H1 (cell line): ENCODE data around the gene ANO9. TPM values are rescaled to one million over a fixed set of nuclear protein-coding genes. Genes with fewer than 3 reads are reported as not detected.
A peak's percentile ranks its signal among the peaks of the same experiment; 100 is the strongest.

Source experiments
- CHD2 ChIP-seq: IDR thresholded peaks from 2 replicates; pipeline ENCODE4 v1.6.1; 2012; ENCODE audit warnings: low read length, improper control_type of control experiment
- E2F6 ChIP-seq: IDR thresholded peaks from 2 replicates; pipeline ENCODE4 v1.6.1; 2012; ENCODE audit warnings: inconsistent platforms
- POLR2A ChIP-seq, 2 experiments: IDR thresholded peaks; 1 replicate in 1 of 2; 2 replicates in 1 of 2; pipeline ENCODE4 v1.6.1; 2011; ENCODE audit warnings: low read depth in 2 of 2, low read length in 2 of 2, mild to moderate bottlenecking in 2 of 2; ENCODE audit errors: control extremely low read depth in 1 of 2
- RAD21 ChIP-seq, 2 experiments: IDR thresholded peaks in 1 of 2; conservative IDR thresholded peaks in 1 of 2; 2 replicates each; pipeline ENCODE4 v1.6.1; 2011; ENCODE audit warnings: low read depth in 2 of 2, low read length in 2 of 2, improper control_type of control experiment in 1 of 2, inconsistent platforms in 1 of 2, mild to moderate bottlenecking in 1 of 2, moderate library complexity in 1 of 2
- RFX5 ChIP-seq: IDR thresholded peaks from 2 replicates; pipeline ENCODE4 v1.6.1; 2011; ENCODE audit warnings: low read depth, low read length, improper control_type of control experiment, borderline replicate concordance
- RNF2 ChIP-seq: fragments of 200-900, 300-1000 bp; sonication (generic); IDR thresholded peaks from 2 replicates; pipeline ENCODE4 v1.7.1; 2016; ENCODE audit warnings: borderline replicate concordance, low read depth, mild to moderate bottlenecking, antibody characterized with exemption, low read length; ENCODE audit not compliant: poor library complexity, severe bottlenecking; ENCODE audit errors: missing control alignments
- SIN3A ChIP-seq, 2 experiments: IDR thresholded peaks in 1 of 2; conservative IDR thresholded peaks in 1 of 2; 2 replicates each; pipeline ENCODE4 v1.6.1; 2011 to 2012; ENCODE audit warnings: low read length in 2 of 2, improper control_type of control experiment in 1 of 2, low read depth in 1 of 2, mild to moderate bottlenecking in 1 of 2
- SP2 ChIP-seq: IDR thresholded peaks from 2 replicates; pipeline ENCODE4 v1.6.1; 2012; ENCODE audit warnings: mild to moderate bottlenecking, low read length, inconsistent platforms
- TCF12 ChIP-seq: IDR thresholded peaks from 2 replicates; pipeline ENCODE4 v1.6.1; 2011; ENCODE audit warnings: low read depth, mild to moderate bottlenecking, low read length
- polyA plus RNA-seq, 7 experiments: library from polyadenylated mRNA; depleted of rRNA in 3 of 7; stranded (reverse) in 5 of 7; unstranded in 2 of 7; fragments of >200 nt in 5 of 7; fragments of 200-250 nt in 2 of 7; gene quantifications; 1 replicate in 5 of 7; 2 replicates in 1 of 7; 4 replicates in 1 of 7; pipeline versions ENCODE4 v1.2.1 to v1.2.3, GENCODE V29; 2011 to 2013; ENCODE audit warnings: missing spikeins in 2 of 7, mixed read lengths in 2 of 7
- total RNA-seq: library from RNA; stranded (reverse); fragmentation: NEBNext Ultra II Directional; extraction: Animal tissue kit (Norgen Biotek cat#: 25700); gene quantifications from 2 replicates; pipeline ENCODE4 v1.2.1, GENCODE V29; 2021

Gene ANO9
- total and polyA plus RNA-seq, 2 of the 8 experiments (the other 6 are each of a cell fraction or from before 2014, with no cell fraction given) = 20.0 to 20.7 TPM

GRCh38 chr11:405323-405953 is 36.4 kb downstream of the ANO9 start (continued):
- TF ChIP-seq E2F6 (no peak), TCF12 (no peak), SP2 (no peak), POLR2A (IDR thresholded peaks at IDR 0.05; ENCODE audit: control extremely low read depth in 1 of 2, low read depth in 2 of 2, low read length in 2 of 2) (peak in 1 of 2 experiments; percentile 17; a peak in 1 of 3 replicates), RAD21 (IDR thresholded peaks at IDR 0.05 in 1 of 2, conservative IDR thresholded peaks at IDR 0.05 in 1 of 2; ENCODE audit: low read depth in 2 of 2, low read length in 2 of 2) (peak; percentile 31 to 49; a peak in 3 of 4 replicates), SIN3A (conservative IDR thresholded peaks at IDR 0.05 in 1 of 2, IDR thresholded peaks at IDR 0.05 in 1 of 2; ENCODE audit: low read depth in 1 of 2, low read length in 2 of 2) (no peak), CHD2 (no peak), RFX5 (no peak), RNF2 (no peak)
- TF ChIP-seq, all 59 proteins: peak for 4
